Measurements from ENCODE around the gene GSE1. TPM values are rescaled to one million over a fixed set of nuclear protein-coding genes. Genes with fewer than 3 reads are reported as not detected.

The GSE1 gene
- total RNA-seq, 4 donors from 2014 or later = 23.4 to 65.5 (median 52.5) TPM

DNA sequence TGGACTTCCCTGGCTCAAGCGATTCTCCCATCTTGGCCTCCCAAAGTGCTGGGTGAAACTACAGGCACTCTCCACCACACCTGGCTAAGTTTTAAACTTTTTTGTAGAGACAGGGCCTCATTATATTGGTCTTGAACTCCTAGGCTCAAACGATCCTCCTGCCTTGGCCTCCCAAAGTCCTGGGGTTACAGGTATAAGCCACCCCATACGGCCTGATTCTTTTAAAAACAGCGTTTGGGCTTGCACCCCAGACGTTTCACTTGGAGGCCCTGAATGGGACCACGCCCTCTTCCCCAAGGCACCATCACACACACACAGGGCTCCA lies 105.0 kb downstream of the GSE1 start:
- no peak for ATAC-seq
- Histone ChIP-seq H3K9me3 (no peaks in the 10 kb centered on the region), H3K4me3 (no peak overlapping the region), H3K27me3 (no peaks in the 10 kb centered on the region), H3K4me1 (peaks cover 0 to 27% (median 0%) of the 10 kb centered on the region in 3 donors), H3K36me3 (no peaks in the 10 kb centered on the region), H3K27ac (no peak overlapping the region)
- 34 to 42% methylated on average over 4 of the region's 6 CpGs for WGBS, 2 donors (ENCODE audit: low coverage in 1 of 2)
- TF ChIP-seq, protein P1, sequence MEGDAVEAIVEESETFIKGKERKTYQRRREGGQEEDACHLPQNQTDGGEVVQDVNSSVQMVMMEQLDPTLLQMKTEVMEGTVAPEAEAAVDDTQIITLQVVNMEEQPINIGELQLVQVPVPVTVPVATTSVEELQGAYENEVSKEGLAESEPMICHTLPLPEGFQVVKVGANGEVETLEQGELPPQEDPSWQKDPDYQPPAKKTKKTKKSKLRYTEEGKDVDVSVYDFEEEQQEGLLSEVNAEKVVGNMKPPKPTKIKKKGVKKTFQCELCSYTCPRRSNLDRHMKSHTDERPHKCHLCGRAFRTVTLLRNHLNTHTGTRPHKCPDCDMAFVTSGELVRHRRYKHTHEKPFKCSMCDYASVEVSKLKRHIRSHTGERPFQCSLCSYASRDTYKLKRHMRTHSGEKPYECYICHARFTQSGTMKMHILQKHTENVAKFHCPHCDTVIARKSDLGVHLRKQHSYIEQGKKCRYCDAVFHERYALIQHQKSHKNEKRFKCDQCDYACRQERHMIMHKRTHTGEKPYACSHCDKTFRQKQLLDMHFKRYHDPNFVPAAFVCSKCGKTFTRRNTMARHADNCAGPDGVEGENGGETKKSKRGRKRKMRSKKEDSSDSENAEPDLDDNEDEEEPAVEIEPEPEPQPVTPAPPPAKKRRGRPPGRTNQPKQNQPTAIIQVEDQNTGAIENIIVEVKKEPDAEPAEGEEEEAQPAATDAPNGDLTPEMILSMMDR (IDR thresholded peaks at IDR 0.05) = no peak
- no peak for TF ChIP-seq POLR2A (IDR thresholded peaks at IDR 0.05)
- no peak for TF ChIP-seq POLR2AphosphoS5 (IDR thresholded peaks at IDR 0.05)
- TF ChIP-seq EP300 (IDR thresholded peaks at IDR 0.05) = no peak

DNA sequence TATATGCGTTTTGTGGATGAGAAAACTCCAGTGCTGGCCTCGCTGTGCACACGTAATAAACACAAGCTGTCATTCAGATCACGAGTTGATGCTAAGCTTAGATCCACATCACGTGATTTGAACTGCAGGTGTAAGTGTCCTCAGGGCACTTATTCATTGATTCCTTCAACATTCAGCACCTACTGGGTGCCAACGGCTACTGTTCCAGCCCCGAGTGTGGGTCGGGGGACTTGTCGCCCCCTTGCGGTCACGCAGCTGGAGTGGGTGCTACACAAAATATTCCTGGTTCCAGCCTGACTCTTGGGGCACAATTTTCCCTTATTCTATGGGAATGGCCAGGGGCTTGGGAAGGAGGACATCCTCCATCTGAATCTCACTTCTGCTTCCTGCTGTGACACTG lies 105.6 kb downstream of the GSE1 start:
- ATAC-seq = no peak
- 36 to 39% methylated on average over 3 to 11 of the region's 11 CpGs for WGBS, 2 donors (ENCODE audit: low coverage in 1 of 2)
- no peak for TF ChIP-seq POLR2AphosphoS5 (IDR thresholded peaks at IDR 0.05)
- TF ChIP-seq, protein P1 (IDR thresholded peaks at IDR 0.05) = peak in 3 of 4 experiments; percentile 25 to 48 (median 34)
- Histone ChIP-seq H3K9me3 (no peaks in the 10 kb centered on the region), H3K4me1 (peaks cover 0 to 27% (median 0%) of the 10 kb centered on the region in 3 donors), H3K36me3 (no peaks in the 10 kb centered on the region), H3K27ac (no peak overlapping the region), H3K27me3 (no peaks in the 10 kb centered on the region), H3K4me3 (no peak overlapping the region)

DNA sequence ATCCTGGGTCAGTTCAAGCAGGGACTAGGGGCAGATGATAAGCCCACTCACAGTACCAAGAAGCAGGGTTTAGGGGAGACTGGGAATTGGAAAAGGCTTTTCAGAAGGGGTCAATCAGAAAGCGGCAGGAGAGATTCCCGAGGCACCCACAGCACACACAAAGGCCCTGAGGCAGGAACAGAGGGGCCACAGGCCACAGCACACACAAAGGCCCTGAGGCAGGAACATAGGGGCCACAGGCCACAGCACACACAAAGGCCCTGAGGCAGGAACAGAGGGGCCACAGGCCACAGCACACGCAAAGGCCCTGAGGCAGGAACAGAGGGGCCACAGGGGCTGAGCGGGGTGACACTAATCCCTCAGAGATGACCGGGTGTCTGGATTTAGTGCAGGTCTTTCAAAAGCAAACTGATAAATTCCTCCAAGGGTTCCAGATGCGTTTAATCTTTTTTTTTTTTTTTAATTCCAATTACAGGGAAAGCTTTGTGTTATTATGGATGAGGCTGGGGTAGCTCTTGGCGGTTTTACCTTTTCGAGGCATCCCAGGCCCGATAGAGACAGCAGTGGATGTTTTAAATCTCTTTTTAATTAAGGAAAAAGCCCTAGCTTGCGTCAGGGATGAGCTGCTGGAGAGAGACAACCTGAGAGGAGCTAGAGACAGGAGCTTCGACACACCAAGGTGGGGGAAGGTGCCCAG lies 106.6 kb downstream of the GSE1 start:
- 83 to 94% methylated on average over 6 to 8 of the region's 11 CpGs for WGBS, 2 donors (ENCODE audit: low coverage in 1 of 2)
- no peaks in the 10 kb centered on the region for H3K36me3 ChIP-seq
- no peak for ATAC-seq
- no peaks in the 10 kb centered on the region for H3K27me3 ChIP-seq
- no peak overlapping the region for H3K4me3 ChIP-seq
- H3K4me1 ChIP-seq = peaks cover 0 to 27% (median 0%) of the 10 kb centered on the region in 3 donors
- H3K27ac ChIP-seq = no peak overlapping the region
- TF ChIP-seq EP300 (IDR thresholded peaks at IDR 0.05) (no peak), POLR2A (IDR thresholded peaks at IDR 0.05) (no peak), POLR2AphosphoS5 (IDR thresholded peaks at IDR 0.05) (no peak)
- TF ChIP-seq, protein P1 (IDR thresholded peaks at IDR 0.05) = no peak
- no peaks in the 10 kb centered on the region for H3K9me3 ChIP-seq

DNA sequence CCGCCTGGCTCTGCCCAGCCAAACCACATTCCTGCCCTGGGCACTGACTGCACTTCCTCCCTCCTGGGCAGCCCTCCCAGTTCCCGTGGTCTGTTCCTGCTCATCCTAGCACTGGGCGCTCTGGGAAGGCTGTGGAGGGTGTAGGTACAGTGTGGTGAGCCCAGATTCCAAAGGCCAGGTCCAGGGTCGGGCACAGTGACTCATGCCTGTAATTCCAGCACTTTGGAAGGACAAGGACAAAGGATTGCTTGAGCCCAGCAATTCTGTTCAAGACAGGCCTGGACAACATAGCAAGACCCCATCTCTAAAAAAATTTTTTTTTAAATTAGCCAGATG lies 107.1 kb downstream of the GSE1 start:
- TF ChIP-seq EP300 (IDR thresholded peaks at IDR 0.05) = no peak
- TF ChIP-seq POLR2AphosphoS5 (IDR thresholded peaks at IDR 0.05) = no peak
- no peak for TF ChIP-seq POLR2A (IDR thresholded peaks at IDR 0.05)
- TF ChIP-seq, protein P1 (IDR thresholded peaks at IDR 0.05) = no peak
- no peak for ATAC-seq
- WGBS, 2 donors (ENCODE audit: low coverage in 1 of 2) = no CpG with 5 or more reads among the region's 4 CpGs

DNA sequence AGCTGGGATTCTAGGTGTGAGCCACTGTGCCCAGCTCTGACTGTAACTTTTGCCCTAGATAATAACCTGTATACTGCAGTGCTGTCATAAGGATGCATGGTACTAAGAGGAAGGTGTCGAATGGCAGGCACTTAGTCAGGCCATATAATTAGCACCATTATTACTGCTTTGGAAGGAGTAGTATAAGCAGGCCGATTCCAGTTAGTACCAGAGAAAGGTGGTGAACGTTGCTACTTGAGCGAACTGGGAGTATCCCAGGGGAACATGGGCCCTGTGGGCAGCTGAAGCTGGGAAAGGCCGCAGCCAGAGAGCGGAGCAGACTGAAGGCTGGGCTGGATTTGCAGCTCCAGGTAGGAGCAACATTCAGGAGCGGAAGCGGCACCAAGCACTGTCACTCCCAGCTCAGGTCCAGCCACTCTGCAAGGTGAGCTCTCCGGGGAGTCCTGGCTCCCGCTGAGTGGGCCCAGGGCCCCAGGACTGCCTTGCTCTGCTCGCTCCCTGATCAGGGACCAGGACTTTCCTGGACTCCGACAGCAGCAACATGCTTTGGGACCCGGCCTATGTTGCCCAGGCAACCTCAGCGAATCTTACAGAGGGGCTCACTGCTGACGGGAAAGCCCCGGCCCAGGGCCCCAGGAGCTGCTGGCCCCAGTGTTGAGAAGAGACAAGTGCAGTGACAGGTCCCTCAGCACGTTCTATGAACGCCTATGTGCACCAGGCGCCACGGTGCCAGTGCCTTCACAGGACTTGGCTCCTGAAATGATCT lies 109.2 kb downstream of the GSE1 start:
- TF ChIP-seq POLR2AphosphoS5 (IDR thresholded peaks at IDR 0.05) (no peak), POLR2A (IDR thresholded peaks at IDR 0.05) (no peak), EP300 (IDR thresholded peaks at IDR 0.05) (no peak)
- TF ChIP-seq, protein P1 (IDR thresholded peaks at IDR 0.05) = no peak
- 77 to 84% methylated on average over 3 to 9 of the region's 20 CpGs for WGBS, 2 donors (ENCODE audit: low coverage in 1 of 2)
- H3K27me3 ChIP-seq = no peaks in the 10 kb centered on the region
- ATAC-seq = no peak
- H3K9me3 ChIP-seq = no peaks in the 10 kb centered on the region
- H3K4me3 ChIP-seq = no peak overlapping the region
- no peaks in the 10 kb centered on the region for H3K36me3 ChIP-seq
- peaks cover 0 to 8% (median 0%) of the 10 kb centered on the region in 3 donors for H3K4me1 ChIP-seq
- H3K27ac ChIP-seq = no peak overlapping the region

More for the DNA sequence above, 107.1 kb downstream of the GSE1 start:
- Histone ChIP-seq H3K36me3 (no peaks in the 10 kb centered on the region), H3K27me3 (no peaks in the 10 kb centered on the region), H3K4me3 (no peak overlapping the region), H3K27ac (no peak overlapping the region), H3K4me1 (peaks cover 0 to 26% (median 0%) of the 10 kb centered on the region in 3 donors), H3K9me3 (no peaks in the 10 kb centered on the region)
